Measurements from ENCODE around the gene UBR3.

UBR3 gene

DNA sequence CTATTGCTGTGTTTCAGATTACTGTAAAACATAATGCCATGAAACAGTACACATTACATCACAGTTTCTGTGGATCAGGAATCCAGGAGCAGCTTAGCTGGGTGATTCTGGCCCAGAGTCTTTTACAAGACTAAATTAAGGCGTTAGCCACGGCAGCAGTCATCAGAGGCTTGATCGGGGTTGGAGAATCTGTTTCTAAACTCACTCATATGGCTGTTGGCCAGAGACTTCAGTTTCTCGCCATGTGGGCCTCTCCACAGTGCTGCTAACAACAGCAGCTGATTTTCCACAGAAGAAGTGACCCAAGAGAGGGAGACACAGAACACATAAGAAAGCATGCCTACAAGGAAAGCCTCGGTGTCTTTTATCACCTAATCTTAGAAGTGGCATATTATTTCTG, 261.5 kb downstream of the UBR3 start:
- H3K4me3 ChIP-seq (replicated peaks; ENCODE audit: insufficient read depth, low read length) = no peak overlapping the region
- no peaks in the 10 kb centered on the region for H3K27me3 ChIP-seq (ENCODE audit: insufficient read depth, poor library complexity, severe bottlenecking)
- no peak overlapping the region for H3K27ac ChIP-seq (replicated peaks)
- DNase-seq (ENCODE audit: low read depth in 1 of 2, low spot score in 1 of 2) = no peak
- TF ChIP-seq POLR2AphosphoS5 (IDR thresholded peaks at IDR 0.05; ENCODE audit: low read depth) = no peak
- TF ChIP-seq, protein P1, sequence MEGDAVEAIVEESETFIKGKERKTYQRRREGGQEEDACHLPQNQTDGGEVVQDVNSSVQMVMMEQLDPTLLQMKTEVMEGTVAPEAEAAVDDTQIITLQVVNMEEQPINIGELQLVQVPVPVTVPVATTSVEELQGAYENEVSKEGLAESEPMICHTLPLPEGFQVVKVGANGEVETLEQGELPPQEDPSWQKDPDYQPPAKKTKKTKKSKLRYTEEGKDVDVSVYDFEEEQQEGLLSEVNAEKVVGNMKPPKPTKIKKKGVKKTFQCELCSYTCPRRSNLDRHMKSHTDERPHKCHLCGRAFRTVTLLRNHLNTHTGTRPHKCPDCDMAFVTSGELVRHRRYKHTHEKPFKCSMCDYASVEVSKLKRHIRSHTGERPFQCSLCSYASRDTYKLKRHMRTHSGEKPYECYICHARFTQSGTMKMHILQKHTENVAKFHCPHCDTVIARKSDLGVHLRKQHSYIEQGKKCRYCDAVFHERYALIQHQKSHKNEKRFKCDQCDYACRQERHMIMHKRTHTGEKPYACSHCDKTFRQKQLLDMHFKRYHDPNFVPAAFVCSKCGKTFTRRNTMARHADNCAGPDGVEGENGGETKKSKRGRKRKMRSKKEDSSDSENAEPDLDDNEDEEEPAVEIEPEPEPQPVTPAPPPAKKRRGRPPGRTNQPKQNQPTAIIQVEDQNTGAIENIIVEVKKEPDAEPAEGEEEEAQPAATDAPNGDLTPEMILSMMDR (IDR thresholded peaks at IDR 0.05; ENCODE audit: insufficient read depth, low read length) = no peak
- TF ChIP-seq, protein P2, sequence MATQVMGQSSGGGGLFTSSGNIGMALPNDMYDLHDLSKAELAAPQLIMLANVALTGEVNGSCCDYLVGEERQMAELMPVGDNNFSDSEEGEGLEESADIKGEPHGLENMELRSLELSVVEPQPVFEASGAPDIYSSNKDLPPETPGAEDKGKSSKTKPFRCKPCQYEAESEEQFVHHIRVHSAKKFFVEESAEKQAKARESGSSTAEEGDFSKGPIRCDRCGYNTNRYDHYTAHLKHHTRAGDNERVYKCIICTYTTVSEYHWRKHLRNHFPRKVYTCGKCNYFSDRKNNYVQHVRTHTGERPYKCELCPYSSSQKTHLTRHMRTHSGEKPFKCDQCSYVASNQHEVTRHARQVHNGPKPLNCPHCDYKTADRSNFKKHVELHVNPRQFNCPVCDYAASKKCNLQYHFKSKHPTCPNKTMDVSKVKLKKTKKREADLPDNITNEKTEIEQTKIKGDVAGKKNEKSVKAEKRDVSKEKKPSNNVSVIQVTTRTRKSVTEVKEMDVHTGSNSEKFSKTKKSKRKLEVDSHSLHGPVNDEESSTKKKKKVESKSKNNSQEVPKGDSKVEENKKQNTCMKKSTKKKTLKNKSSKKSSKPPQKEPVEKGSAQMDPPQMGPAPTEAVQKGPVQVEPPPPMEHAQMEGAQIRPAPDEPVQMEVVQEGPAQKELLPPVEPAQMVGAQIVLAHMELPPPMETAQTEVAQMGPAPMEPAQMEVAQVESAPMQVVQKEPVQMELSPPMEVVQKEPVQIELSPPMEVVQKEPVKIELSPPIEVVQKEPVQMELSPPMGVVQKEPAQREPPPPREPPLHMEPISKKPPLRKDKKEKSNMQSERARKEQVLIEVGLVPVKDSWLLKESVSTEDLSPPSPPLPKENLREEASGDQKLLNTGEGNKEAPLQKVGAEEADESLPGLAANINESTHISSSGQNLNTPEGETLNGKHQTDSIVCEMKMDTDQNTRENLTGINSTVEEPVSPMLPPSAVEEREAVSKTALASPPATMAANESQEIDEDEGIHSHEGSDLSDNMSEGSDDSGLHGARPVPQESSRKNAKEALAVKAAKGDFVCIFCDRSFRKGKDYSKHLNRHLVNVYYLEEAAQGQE (IDR thresholded peaks at IDR 0.05; ENCODE audit: insufficient replicate concordance, low read depth) = no peak
- TF ChIP-seq GABPA (IDR thresholded peaks at IDR 0.05; ENCODE audit: low read depth) = no peak
- TF ChIP-seq SPI1 (IDR thresholded peaks at IDR 0.05; ENCODE audit: borderline replicate concordance, low read depth) = no peak

DNA sequence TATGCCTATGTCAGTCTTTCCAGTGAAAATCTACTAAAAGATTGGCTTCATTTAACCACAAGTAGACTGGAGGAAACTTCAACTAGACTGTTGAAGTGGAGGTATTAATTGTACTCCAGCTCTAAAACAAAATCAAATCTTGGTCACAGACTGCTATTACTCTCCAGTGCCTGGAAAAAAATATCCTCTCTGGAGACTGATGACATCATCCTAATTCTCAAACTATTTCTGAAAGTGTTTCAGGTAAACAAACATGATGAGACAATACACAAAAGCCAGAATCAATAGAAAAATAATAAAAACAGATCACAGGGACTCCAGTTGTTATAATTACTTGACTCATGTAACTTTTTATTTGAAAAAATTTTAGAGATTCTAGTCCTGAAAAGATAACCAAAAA, 263.0 kb downstream of the UBR3 start:
- H3K27ac ChIP-seq (replicated peaks) = no peak overlapping the region
- TF ChIP-seq, protein P1 (IDR thresholded peaks at IDR 0.05; ENCODE audit: insufficient read depth, low read length) = no peak
- TF ChIP-seq, protein P2 (IDR thresholded peaks at IDR 0.05; ENCODE audit: insufficient replicate concordance, low read depth) = no peak
- TF ChIP-seq GABPA (IDR thresholded peaks at IDR 0.05; ENCODE audit: low read depth) (no peak), SPI1 (IDR thresholded peaks at IDR 0.05; ENCODE audit: borderline replicate concordance, low read depth) (no peak), POLR2AphosphoS5 (IDR thresholded peaks at IDR 0.05; ENCODE audit: low read depth) (no peak)
- H3K27me3 ChIP-seq (ENCODE audit: insufficient read depth, poor library complexity, severe bottlenecking) = no peaks in the 10 kb centered on the region
- DNase-seq (ENCODE audit: low read depth in 1 of 2, low spot score in 1 of 2) = no peak
- H3K4me3 ChIP-seq (replicated peaks; ENCODE audit: insufficient read depth, low read length) = no peak overlapping the region

DNA sequence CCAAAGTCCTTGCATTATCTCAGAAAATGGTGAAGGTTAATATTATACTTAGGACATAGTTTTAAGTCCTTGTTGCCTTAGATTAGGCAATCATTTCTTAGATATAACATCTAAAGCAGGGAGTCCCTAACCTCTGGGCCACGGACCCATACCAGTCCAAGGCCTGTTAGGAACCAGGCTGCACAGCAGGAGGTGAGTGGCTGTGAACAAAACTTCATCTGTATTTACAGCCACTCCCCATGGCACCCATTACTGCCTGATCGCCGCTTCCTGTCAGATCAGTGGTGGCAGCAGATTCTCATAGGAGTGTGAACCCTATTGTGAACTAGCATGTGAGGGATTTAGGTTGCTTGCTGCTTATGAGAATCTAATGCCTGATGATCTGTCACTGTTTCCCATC, 264.2 kb downstream of the UBR3 start:
- TF ChIP-seq GABPA (IDR thresholded peaks at IDR 0.05; ENCODE audit: low read depth) (no peak), SPI1 (IDR thresholded peaks at IDR 0.05; ENCODE audit: borderline replicate concordance, low read depth) (no peak), POLR2AphosphoS5 (IDR thresholded peaks at IDR 0.05; ENCODE audit: low read depth) (no peak)
- TF ChIP-seq, protein P2 (IDR thresholded peaks at IDR 0.05; ENCODE audit: insufficient replicate concordance, low read depth) = no peak
- TF ChIP-seq, protein P1 (IDR thresholded peaks at IDR 0.05; ENCODE audit: insufficient read depth, low read length) = no peak
- no peak overlapping the region for H3K27ac ChIP-seq (replicated peaks)
- H3K27me3 ChIP-seq (ENCODE audit: insufficient read depth, poor library complexity, severe bottlenecking) = peaks cover 2% of the 10 kb centered on the region
- no peak for DNase-seq (ENCODE audit: low read depth in 1 of 2, low spot score in 1 of 2)
- no peak overlapping the region for H3K4me3 ChIP-seq (replicated peaks; ENCODE audit: insufficient read depth, low read length)

Data from HL-60 (cell line).